GM10847 (cell line): ENCODE results near the gene DLG5.

ENCODE experiments used
- POLR2A ChIP-seq: IDR thresholded peaks from 2 replicates; pipeline ENCODE4 v1.6.1; 2011; ENCODE audit not compliant: insufficient read length; ENCODE audit errors: extremely low read depth

Gene DLG5

GRCh38 chr10:77893386-77893785 lies 33.2 kb downstream of the DLG5 start:
- TF ChIP-seq POLR2A: no peak

GRCh38 chr10:77892761-77893160 lies 33.8 kb downstream of the DLG5 start:
- TF ChIP-seq POLR2A: no peak

GRCh38 chr10:77892021-77892739 lies 34.4 kb downstream of the DLG5 start:
- no peak for TF ChIP-seq POLR2A

GRCh38 chr10:77890097-77890496 lies 36.5 kb downstream of the DLG5 start:
- TF ChIP-seq POLR2A: no peak

- TF ChIP-seq POLR2A: no peak
These were observed 37.2 kb downstream of the DLG5 start for GRCh38 chr10:77889277-77889903.

GRCh38 chr10:77888356-77888703 lies 38.2 kb downstream of the DLG5 start:
- no peak for TF ChIP-seq POLR2A

- TF ChIP-seq POLR2A: no peak
These were observed 38.8 kb downstream of the DLG5 start for GRCh38 chr10:77887631-77888355.

GRCh38 chr10:77886795-77887355 lies 39.7 kb downstream of the DLG5 start:
- TF ChIP-seq POLR2A: no peak

- no peak for TF ChIP-seq POLR2A
These were observed 42.4 kb downstream of the DLG5 start for GRCh38 chr10:77884181-77884580.

GRCh38 chr10:77881636-77882035 lies 44.9 kb downstream of the DLG5 start:
- TF ChIP-seq POLR2A: no peak

GRCh38 chr10:77881222-77881621 lies 45.3 kb downstream of the DLG5 start:
- TF ChIP-seq POLR2A: no peak

GRCh38 chr10:77879710-77880109 lies 46.8 kb downstream of the DLG5 start:
- no peak for TF ChIP-seq POLR2A

- no peak for TF ChIP-seq POLR2A
These were observed 47.5 kb downstream of the DLG5 start for GRCh38 chr10:77879065-77879464.

- TF ChIP-seq POLR2A: no peak
These were observed 48.9 kb downstream of the DLG5 start for GRCh38 chr10:77877441-77878344.

- no peak for TF ChIP-seq POLR2A
These were observed 50.8 kb downstream of the DLG5 start for GRCh38 chr10:77875730-77876129.
